ENCODE results near the gene CCDC201. TPM values are rescaled to one million over a fixed set of nuclear protein-coding genes. Genes with fewer than 3 reads are reported as not detected.

CCDC201 gene
- polyA plus RNA-seq, 1 of the 3 experiments (the other 2 are of a cell fraction), result not detected

GRCh38 chr7:45917064-45917463, 44.2 kb upstream of the CCDC201 start:
- TF ChIP-seq EZH2phosphoT487 (IDR thresholded peaks at IDR 0.05; ENCODE audit: borderline replicate concordance, low read depth) (no peak), GABPA (IDR thresholded peaks at IDR 0.05; ENCODE audit: low read depth) (no peak), TAF1 (IDR thresholded peaks at IDR 0.05; ENCODE audit: borderline replicate concordance, low read depth, low read length) (no peak), FOXM1 (IDR thresholded peaks at IDR 0.05; ENCODE audit: low read depth) (no peak), POLR2AphosphoS5 (IDR thresholded peaks at IDR 0.05; ENCODE audit: low read depth, low read length) (no peak), NRF1 (IDR thresholded peaks at IDR 0.05; ENCODE audit: low read depth, low read length) (no peak), MAX (IDR thresholded peaks at IDR 0.05; ENCODE audit: low read depth) (no peak)
- peaks cover 5 to 23% of the 10 kb centered on the region in 2 experiments; a peak in 2 of 4 replicates for H3K4me1 ChIP-seq (ENCODE audit: control insufficient read depth in 1 of 2, insufficient read depth in 2 of 2, low read depth in 1 of 2, low read length in 1 of 2)
- no peak overlapping the region; a peak in 1 of 4 replicates for H3K4me3 ChIP-seq (ENCODE audit: low read depth in 2 of 2, low read length in 1 of 2)
- H4K20me1 ChIP-seq (ENCODE audit: insufficient read depth), result peaks cover 32% of the 10 kb centered on the region
- no peak overlapping the region for H3K27ac ChIP-seq (ENCODE audit: low read depth in 2 of 2, low read length in 1 of 2)
- no peak overlapping the region for H2AFZ ChIP-seq (ENCODE audit: low read depth)
- CTCF ChIA-PET, result interaction anchor here (0.6 to 10.7 kb wide), 57 partner anchors 8 to 1342 kb away, joined by 3 to 291 read pairs (median 4); partner anchors contain the start of gene IGFBP1
- H3K79me2 ChIP-seq (ENCODE audit: insufficient read depth), result peaks cover 28% of the 10 kb centered on the region
- WGBS (ENCODE audit: low lambda C conversion rate), result 54% methylated on average over 14 of the region's 14 CpGs
- peaks cover 9 to 54% of the 10 kb centered on the region in 2 experiments for H3K36me3 ChIP-seq (replicated peaks in 1 of 2; ENCODE audit: control insufficient read depth in 1 of 2, insufficient read depth in 2 of 2, low read length in 1 of 2)
- POLR2A ChIA-PET, result no interaction called here
- no peaks in the 10 kb centered on the region for H3K9me2 ChIP-seq
- DNase-seq, result no peak
- H3K9me3 ChIP-seq, result no peaks in the 10 kb centered on the region
- peaks cover 24% of the 10 kb centered on the region for H3F3A ChIP-seq (replicated peaks; ENCODE audit: insufficient read depth)
- no peaks in the 10 kb centered on the region for H3K27me3 ChIP-seq (ENCODE audit: insufficient read depth)
- H3K4me2 ChIP-seq, result peak overlapping the region; percentile 84
- no peak overlapping the region for H3K9ac ChIP-seq

- peaks cover 9 to 54% of the 10 kb centered on the region in 2 experiments for H3K36me3 ChIP-seq (replicated peaks in 1 of 2; ENCODE audit: control insufficient read depth in 1 of 2, insufficient read depth in 2 of 2, low read length in 1 of 2)
- no peak overlapping the region for H3K27ac ChIP-seq (ENCODE audit: low read depth in 2 of 2, low read length in 1 of 2)
- WGBS (ENCODE audit: low lambda C conversion rate), result 62% methylated on average over 3 of the region's 3 CpGs
- no peaks in the 10 kb centered on the region for H3K27me3 ChIP-seq (ENCODE audit: insufficient read depth)
- peaks cover 32% of the 10 kb centered on the region for H4K20me1 ChIP-seq (ENCODE audit: insufficient read depth)
- peaks cover 28% of the 10 kb centered on the region for H3K79me2 ChIP-seq (ENCODE audit: insufficient read depth)
- peaks cover 28% of the 10 kb centered on the region for H3F3A ChIP-seq (replicated peaks; ENCODE audit: insufficient read depth)
- no peak for DNase-seq
- ChIA-PET POLR2A (no interaction called here), CTCF (interaction anchor here (1.1 to 10.7 kb wide), 7 partner anchors 13 to 1904 kb away, joined by 3 to 227 read pairs (median 7); partner anchors contain the start of gene IGFBP1)
- H3K9me2 ChIP-seq, result no peaks in the 10 kb centered on the region
- no peak overlapping the region for H3K4me3 ChIP-seq (ENCODE audit: low read depth in 2 of 2, low read length in 1 of 2)
- peaks cover 0 to 9% of the 10 kb centered on the region in 2 experiments; a peak in 2 of 4 replicates for H3K4me1 ChIP-seq (ENCODE audit: control insufficient read depth in 1 of 2, insufficient read depth in 2 of 2, low read depth in 1 of 2, low read length in 1 of 2)
- H3K9ac ChIP-seq, result no peak overlapping the region
- H2AFZ ChIP-seq (ENCODE audit: low read depth), result no peak overlapping the region
- no peak for TF ChIP-seq SMC3 (IDR thresholded peaks at IDR 0.05; ENCODE audit: low read depth, low read length)
- TF ChIP-seq REST (IDR thresholded peaks at IDR 0.05; ENCODE audit: low read depth, low read length), result no peak
- no peak for TF ChIP-seq MEF2A (IDR thresholded peaks at IDR 0.05; ENCODE audit: borderline replicate concordance, low read depth)
- no peak for TF ChIP-seq CTCF (IDR thresholded peaks at IDR 0.05)
- no peak overlapping the region for H3K4me2 ChIP-seq
- no peaks in the 10 kb centered on the region for H3K9me3 ChIP-seq
Observed at GRCh38 chr7:45915606-45916005, 42.7 kb upstream of the CCDC201 start.
